NB4 (cell line): ENCODE measurements around the gene BACE1.

Experiments used
- POLR2A ChIP-seq: IDR thresholded peaks from 2 replicates; pipeline ENCODE4 v1.6.1; 2011; ENCODE audit warnings: mild to moderate bottlenecking; ENCODE audit not compliant: insufficient read length; ENCODE audit errors: extremely low read depth
- TF ChIP-seq, protein P1 (sequence below): IDR thresholded peaks from one replicate; pipeline ENCODE4 v1.5.1; 2012; ENCODE audit warnings: low read depth, low read length
- TF ChIP-seq, protein P2 (sequence below): IDR thresholded peaks from 2 replicates; pipeline ENCODE4 v1.6.1; 2011; ENCODE audit warnings: low read depth, low read length

DNA sequence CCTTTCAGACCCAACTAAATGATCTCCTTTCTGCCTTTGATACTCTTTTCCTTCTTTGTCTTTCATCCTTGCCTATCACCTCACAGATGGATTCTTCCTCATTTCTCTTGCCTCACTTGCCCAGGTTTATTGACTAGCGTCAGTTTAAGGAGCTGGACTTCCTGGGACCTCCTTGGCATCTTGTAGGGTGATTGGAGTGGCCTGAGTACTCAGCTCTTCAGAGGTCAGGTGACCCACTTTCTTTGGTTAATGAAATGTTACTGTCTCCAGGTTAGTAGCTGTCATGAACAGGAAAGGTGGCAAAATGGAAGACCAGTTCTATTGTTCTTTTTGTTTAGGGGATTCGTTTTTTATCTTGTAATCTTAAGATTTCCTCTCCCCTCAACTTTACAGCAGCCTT lies 29.5 kb downstream of the BACE1 start:
- TF ChIP-seq, protein P1, sequence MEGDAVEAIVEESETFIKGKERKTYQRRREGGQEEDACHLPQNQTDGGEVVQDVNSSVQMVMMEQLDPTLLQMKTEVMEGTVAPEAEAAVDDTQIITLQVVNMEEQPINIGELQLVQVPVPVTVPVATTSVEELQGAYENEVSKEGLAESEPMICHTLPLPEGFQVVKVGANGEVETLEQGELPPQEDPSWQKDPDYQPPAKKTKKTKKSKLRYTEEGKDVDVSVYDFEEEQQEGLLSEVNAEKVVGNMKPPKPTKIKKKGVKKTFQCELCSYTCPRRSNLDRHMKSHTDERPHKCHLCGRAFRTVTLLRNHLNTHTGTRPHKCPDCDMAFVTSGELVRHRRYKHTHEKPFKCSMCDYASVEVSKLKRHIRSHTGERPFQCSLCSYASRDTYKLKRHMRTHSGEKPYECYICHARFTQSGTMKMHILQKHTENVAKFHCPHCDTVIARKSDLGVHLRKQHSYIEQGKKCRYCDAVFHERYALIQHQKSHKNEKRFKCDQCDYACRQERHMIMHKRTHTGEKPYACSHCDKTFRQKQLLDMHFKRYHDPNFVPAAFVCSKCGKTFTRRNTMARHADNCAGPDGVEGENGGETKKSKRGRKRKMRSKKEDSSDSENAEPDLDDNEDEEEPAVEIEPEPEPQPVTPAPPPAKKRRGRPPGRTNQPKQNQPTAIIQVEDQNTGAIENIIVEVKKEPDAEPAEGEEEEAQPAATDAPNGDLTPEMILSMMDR: no peak
- TF ChIP-seq, protein P2, sequence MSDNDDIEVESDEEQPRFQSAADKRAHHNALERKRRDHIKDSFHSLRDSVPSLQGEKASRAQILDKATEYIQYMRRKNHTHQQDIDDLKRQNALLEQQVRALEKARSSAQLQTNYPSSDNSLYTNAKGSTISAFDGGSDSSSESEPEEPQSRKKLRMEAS: no peak
- TF ChIP-seq POLR2A: no peak
